ENCODE measurements around the gene ACVR1B.

ACVR1B gene

GRCh38 chr12:51986834-51987233 is 35.3 kb downstream of the ACVR1B start:
- TF ChIP-seq FOXP2 (optimal IDR thresholded peaks at IDR 0.05; ENCODE audit: borderline replicate concordance, extremely low read depth, extremely low read length, insufficient read depth) = no peak

GRCh38 chr12:51992246-51992645 is 40.7 kb downstream of the ACVR1B start:
- no peak for TF ChIP-seq TAF1 (IDR thresholded peaks at IDR 0.05; ENCODE audit: borderline replicate concordance, insufficient read depth, low read length)
- no peak for TF ChIP-seq SIN3A (IDR thresholded peaks at IDR 0.05; ENCODE audit: borderline replicate concordance, insufficient read depth, low read length)
- no peak for TF ChIP-seq FOXP2 (optimal IDR thresholded peaks at IDR 0.05; ENCODE audit: borderline replicate concordance, extremely low read depth, extremely low read length, insufficient read depth)
- no peak for TF ChIP-seq POLR2AphosphoS5 (IDR thresholded peaks at IDR 0.05; ENCODE audit: low read depth, low read length)
- TF ChIP-seq REST (IDR thresholded peaks at IDR 0.05; ENCODE audit: insufficient read depth in 1 of 2, low read depth in 2 of 2, low read length in 2 of 2) = no peak

- TF ChIP-seq REST (IDR thresholded peaks at IDR 0.05; ENCODE audit: insufficient read depth in 1 of 2, low read depth in 2 of 2, low read length in 2 of 2) = no peak
- no peak for TF ChIP-seq SIN3A (IDR thresholded peaks at IDR 0.05; ENCODE audit: borderline replicate concordance, insufficient read depth, low read length)
- no peak for TF ChIP-seq TAF1 (IDR thresholded peaks at IDR 0.05; ENCODE audit: borderline replicate concordance, insufficient read depth, low read length)
- TF ChIP-seq FOXP2 (optimal IDR thresholded peaks at IDR 0.05; ENCODE audit: borderline replicate concordance, extremely low read depth, extremely low read length, insufficient read depth) = no peak
- no peak for TF ChIP-seq POLR2AphosphoS5 (IDR thresholded peaks at IDR 0.05; ENCODE audit: low read depth, low read length)
Observed at GRCh38 chr12:51994539-51994820, 43.0 kb downstream of the ACVR1B start.

GRCh38 chr12:51994959-51995358 is 43.5 kb downstream of the ACVR1B start:
- TF ChIP-seq SIN3A (IDR thresholded peaks at IDR 0.05; ENCODE audit: borderline replicate concordance, insufficient read depth, low read length) (no peak), POLR2AphosphoS5 (IDR thresholded peaks at IDR 0.05; ENCODE audit: low read depth, low read length) (no peak), REST (IDR thresholded peaks at IDR 0.05; ENCODE audit: insufficient read depth in 1 of 2, low read depth in 2 of 2, low read length in 2 of 2) (no peak), FOXP2 (optimal IDR thresholded peaks at IDR 0.05; ENCODE audit: borderline replicate concordance, extremely low read depth, extremely low read length, insufficient read depth) (no peak), TAF1 (IDR thresholded peaks at IDR 0.05; ENCODE audit: borderline replicate concordance, insufficient read depth, low read length) (no peak)

GRCh38 chr12:51997136-51997535 is 45.6 kb downstream of the ACVR1B start:
- TF ChIP-seq FOXP2 (optimal IDR thresholded peaks at IDR 0.05; ENCODE audit: borderline replicate concordance, extremely low read depth, extremely low read length, insufficient read depth) (no peak), TAF1 (IDR thresholded peaks at IDR 0.05; ENCODE audit: borderline replicate concordance, insufficient read depth, low read length) (no peak), SIN3A (IDR thresholded peaks at IDR 0.05; ENCODE audit: borderline replicate concordance, insufficient read depth, low read length) (no peak), REST (IDR thresholded peaks at IDR 0.05; ENCODE audit: insufficient read depth in 1 of 2, low read depth in 2 of 2, low read length in 2 of 2) (no peak), POLR2AphosphoS5 (IDR thresholded peaks at IDR 0.05; ENCODE audit: low read depth, low read length) (no peak)

All from PFSK-1 (cell line).